Endothelial cell (in vitro differentiated cells): ENCODE data around the gene JMY. TPM values are rescaled to one million over a fixed set of nuclear protein-coding genes. Genes with fewer than 3 reads are reported as not detected.

Experiments used
- DNase-seq: peaks from one replicate; pipeline ENCODE4 v3.0.0; 2021; ENCODE audit warnings: low spot score
- H3K27ac Mint-ChIP-seq: one replicate; pipeline ENCODE4 v1.8.0; 2021; ENCODE audit warnings: mixed read lengths, inconsistent platforms; ENCODE audit not compliant: unreplicated experiment
- H3K27me3 Mint-ChIP-seq: one replicate; pipeline ENCODE4 v1.8.0; 2021; ENCODE audit warnings: mild to moderate bottlenecking, moderate library complexity, mixed read lengths, inconsistent platforms; ENCODE audit not compliant: unreplicated experiment
- H3K36me3 Mint-ChIP-seq: one replicate; pipeline ENCODE4 v1.8.0; 2021; ENCODE audit warnings: mild to moderate bottlenecking, low read depth, mixed read lengths, inconsistent platforms; ENCODE audit not compliant: unreplicated experiment
- H3K4me1 Mint-ChIP-seq: one replicate; pipeline ENCODE4 v1.8.0; 2021; ENCODE audit warnings: mild to moderate bottlenecking, mixed read lengths, inconsistent platforms; ENCODE audit not compliant: unreplicated experiment
- H3K4me3 Mint-ChIP-seq: one replicate; pipeline ENCODE4 v1.8.0; 2021; ENCODE audit warnings: mild to moderate bottlenecking, mixed read lengths, inconsistent platforms; ENCODE audit not compliant: unreplicated experiment
- H3K9me3 Mint-ChIP-seq: one replicate; pipeline ENCODE4 v1.8.0; 2021; ENCODE audit warnings: mixed read lengths, inconsistent platforms; ENCODE audit not compliant: unreplicated experiment
- CTCF ChIP-seq: fragments of 200-600 bp; sonication (generic); IDR thresholded peaks from one replicate; pipeline ENCODE4 v1.5.0; 2021; ENCODE audit warnings: antibody characterized with exemption; ENCODE audit not compliant: unreplicated experiment
- total RNA-seq: library from RNA; stranded (reverse); fragmentation: NEBNext Ultra II Directional; extraction: Animal tissue kit (Norgen Biotek cat#: 25700); gene quantifications from one replicate; pipeline ENCODE4 v1.2.1, GENCODE V29; 2021; ENCODE audit not compliant: unreplicated experiment

JMY gene
- total RNA-seq, 1 donor from 2014 or later: 7.7 TPM

DNA sequence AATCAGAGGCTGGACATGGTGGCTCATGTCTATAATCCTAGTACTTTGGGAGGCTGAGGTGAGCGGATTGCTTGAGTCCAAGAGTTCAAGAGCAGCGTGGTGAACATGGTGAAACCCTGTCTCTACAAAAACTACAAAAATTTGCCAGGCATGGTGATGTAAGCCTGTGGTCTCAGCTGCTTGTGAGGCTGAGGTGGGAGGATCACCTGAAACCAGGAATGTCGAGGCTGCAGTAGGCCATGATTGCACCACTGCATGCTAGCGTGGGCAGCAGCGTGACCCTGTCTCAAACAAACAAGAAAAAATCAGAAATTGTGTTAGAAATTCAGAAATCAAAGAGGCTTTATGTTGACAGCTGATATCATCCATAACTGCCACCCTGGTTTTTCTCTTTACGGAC is 21.4 kb downstream of the JMY start:
- H3K36me3 Mint-ChIP-seq: no peaks in the 10 kb centered on the region

DNA sequence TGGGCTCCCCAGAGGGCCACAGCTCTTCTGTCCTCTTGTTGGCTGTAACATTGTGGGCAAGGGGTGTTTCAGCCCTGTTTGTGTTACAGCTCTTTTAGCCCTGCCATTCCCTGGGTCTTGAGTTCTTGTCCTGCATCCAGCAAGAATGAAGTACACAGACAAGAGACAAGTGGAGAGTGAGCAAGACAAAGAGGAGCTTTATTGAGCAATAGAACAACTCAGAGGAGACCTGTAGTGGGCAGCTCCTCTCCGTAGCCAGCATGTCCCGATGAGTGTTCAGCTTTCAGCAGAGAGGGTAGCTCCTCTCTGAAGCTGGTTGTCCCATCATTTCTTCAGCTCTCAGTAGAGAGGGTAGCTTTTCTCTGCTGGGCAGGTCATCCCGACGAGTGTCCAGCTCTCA is 22.9 kb downstream of the JMY start:
- no peaks in the 10 kb centered on the region for H3K9me3 Mint-ChIP-seq
- TF ChIP-seq CTCF: no peak
- H3K27ac Mint-ChIP-seq: no peak overlapping the region
- no peak overlapping the region for H3K4me3 Mint-ChIP-seq
- no peaks in the 10 kb centered on the region for H3K27me3 Mint-ChIP-seq
- no peaks in the 10 kb centered on the region for H3K36me3 Mint-ChIP-seq
- no peak for DNase-seq
- H3K4me1 Mint-ChIP-seq: peaks cover 5% of the 10 kb centered on the region

More for the DNA sequence above, 21.4 kb downstream of the JMY start:
- no peaks in the 10 kb centered on the region for H3K27me3 Mint-ChIP-seq
- peaks cover 5% of the 10 kb centered on the region for H3K4me1 Mint-ChIP-seq
- no peak overlapping the region for H3K4me3 Mint-ChIP-seq
- H3K9me3 Mint-ChIP-seq: no peaks in the 10 kb centered on the region
- TF ChIP-seq CTCF: no peak
- H3K27ac Mint-ChIP-seq: no peak overlapping the region
- no peak for DNase-seq

GRCh38 chr5:79259383-79259782 is 23.5 kb downstream of the JMY start:
- Mint-ChIP-seq H3K36me3 (no peaks in the 10 kb centered on the region), H3K27ac (no peak overlapping the region)

GRCh38 chr5:79259810-79260209 is 23.9 kb downstream of the JMY start:
- Mint-ChIP-seq H3K4me1 (peaks cover 5% of the 10 kb centered on the region), H3K27me3 (no peaks in the 10 kb centered on the region), H3K36me3 (no peaks in the 10 kb centered on the region), H3K4me3 (no peak overlapping the region), H3K27ac (no peak overlapping the region), H3K9me3 (no peaks in the 10 kb centered on the region)
- no peak for DNase-seq
- no peak for TF ChIP-seq CTCF

More at GRCh38 chr5:79259383-79259782, 23.5 kb downstream of the JMY start:
- Mint-ChIP-seq H3K4me3 (no peak overlapping the region), H3K9me3 (no peaks in the 10 kb centered on the region), H3K27me3 (no peaks in the 10 kb centered on the region), H3K4me1 (peaks cover 5% of the 10 kb centered on the region)
- no peak for TF ChIP-seq CTCF
- no peak for DNase-seq

DNA sequence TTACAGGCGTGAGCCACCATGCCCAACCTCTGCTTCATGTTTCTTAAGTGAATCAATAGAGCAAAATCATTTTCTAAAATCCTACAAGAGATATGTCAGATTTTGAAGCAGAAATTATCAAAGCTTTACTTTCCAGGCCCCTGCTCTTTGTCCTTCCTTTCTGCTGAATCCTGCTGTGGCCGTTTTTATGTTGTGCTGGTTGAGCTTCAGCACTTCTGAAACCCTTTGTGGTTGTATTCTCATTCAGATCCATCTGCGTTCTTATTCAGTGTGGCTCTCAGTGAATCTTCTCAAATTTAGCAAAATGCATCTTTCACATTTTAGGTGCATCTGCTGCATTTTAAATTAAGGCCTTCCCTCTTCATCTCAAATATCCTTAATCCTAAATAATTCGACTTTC is 26.0 kb downstream of the JMY start:
- no peaks in the 10 kb centered on the region for H3K4me1 Mint-ChIP-seq
- H3K27me3 Mint-ChIP-seq: no peaks in the 10 kb centered on the region
- H3K4me3 Mint-ChIP-seq: no peak overlapping the region
- H3K9me3 Mint-ChIP-seq: no peaks in the 10 kb centered on the region
- H3K27ac Mint-ChIP-seq: no peak overlapping the region
- no peak for TF ChIP-seq CTCF
- DNase-seq: no peak
- H3K36me3 Mint-ChIP-seq: no peaks in the 10 kb centered on the region
